ENCODE results near the gene LRRC25. TPM values are rescaled to one million over a fixed set of nuclear protein-coding genes. Genes with fewer than 3 reads are reported as not detected.
A peak's percentile ranks its signal among the peaks of the same experiment; 100 is the strongest.

Gene LRRC25
- total and polyA plus RNA-seq, 7 donors, result 0.65 to 5.2 (median 2.3) TPM

DNA sequence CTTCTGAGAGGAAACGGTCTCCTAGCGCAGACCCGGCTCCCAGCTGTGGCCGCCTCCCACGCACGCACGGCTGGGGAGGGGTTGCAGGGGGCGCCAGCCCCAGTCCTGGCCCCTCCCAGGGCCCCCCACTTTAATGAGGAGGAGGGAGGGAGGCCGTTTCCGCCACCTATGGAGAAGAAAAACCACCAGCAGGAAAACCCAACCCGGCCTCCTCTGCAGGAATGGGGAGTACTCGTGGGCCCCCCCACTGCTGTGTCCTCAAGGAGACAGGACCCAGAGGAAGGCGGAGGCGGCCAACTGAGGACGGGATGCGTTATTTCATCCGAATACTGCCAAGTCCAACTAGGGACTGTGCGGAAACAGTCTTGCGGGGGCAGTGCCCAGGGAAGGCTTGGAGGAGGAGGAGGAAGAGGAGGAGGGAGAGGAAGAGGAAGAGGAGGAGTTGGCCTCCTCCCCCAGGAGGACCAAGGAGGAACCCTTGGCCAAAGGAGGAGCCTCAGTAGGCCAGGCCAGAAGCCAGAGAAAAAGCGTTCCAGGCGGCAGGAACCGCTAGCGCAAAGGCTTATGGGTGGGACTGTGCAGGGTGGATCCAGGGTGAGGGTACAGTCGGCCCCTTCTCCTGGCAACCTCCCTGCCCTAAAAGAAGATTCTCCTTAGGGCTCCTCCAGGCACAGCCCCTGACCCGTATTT lies 17.9 kb upstream of the LRRC25 start:
- DNase-seq (peak; percentile 78 to 86), ATAC-seq (peak; percentile 2 to 13 (median 6))
- intact Hi-C loops (cut with DNase I), result loop anchor here in 1 of 2 donors (10.0 kb wide), 2 partner anchors 161 to 191 kb away; partner anchors contain the start of gene PDE4C
- Histone ChIP-seq H3K36me3 (ENCODE audit: insufficient read depth in 1 of 2, low read depth in 1 of 2) (no peaks in the 10 kb centered on the region), H3K27me3 (ENCODE audit: insufficient read depth in 3 of 3, low read length in 2 of 3) (peaks cover 0 to 7% (median 0%) of the 10 kb centered on the region in 3 donors), H3K4me3 (peak overlapping the region; percentile 49), H3K4me1 (peaks cover 12% of the 10 kb centered on the region), H3K27ac (peak overlapping the region; percentile 86), H3K9me3 (no peaks in the 10 kb centered on the region)
- WGBS, 3 donors, result 31 to 41% (median 38%) methylated on average over 25 of the region's 25 CpGs
- TF ChIP-seq, protein P1, sequence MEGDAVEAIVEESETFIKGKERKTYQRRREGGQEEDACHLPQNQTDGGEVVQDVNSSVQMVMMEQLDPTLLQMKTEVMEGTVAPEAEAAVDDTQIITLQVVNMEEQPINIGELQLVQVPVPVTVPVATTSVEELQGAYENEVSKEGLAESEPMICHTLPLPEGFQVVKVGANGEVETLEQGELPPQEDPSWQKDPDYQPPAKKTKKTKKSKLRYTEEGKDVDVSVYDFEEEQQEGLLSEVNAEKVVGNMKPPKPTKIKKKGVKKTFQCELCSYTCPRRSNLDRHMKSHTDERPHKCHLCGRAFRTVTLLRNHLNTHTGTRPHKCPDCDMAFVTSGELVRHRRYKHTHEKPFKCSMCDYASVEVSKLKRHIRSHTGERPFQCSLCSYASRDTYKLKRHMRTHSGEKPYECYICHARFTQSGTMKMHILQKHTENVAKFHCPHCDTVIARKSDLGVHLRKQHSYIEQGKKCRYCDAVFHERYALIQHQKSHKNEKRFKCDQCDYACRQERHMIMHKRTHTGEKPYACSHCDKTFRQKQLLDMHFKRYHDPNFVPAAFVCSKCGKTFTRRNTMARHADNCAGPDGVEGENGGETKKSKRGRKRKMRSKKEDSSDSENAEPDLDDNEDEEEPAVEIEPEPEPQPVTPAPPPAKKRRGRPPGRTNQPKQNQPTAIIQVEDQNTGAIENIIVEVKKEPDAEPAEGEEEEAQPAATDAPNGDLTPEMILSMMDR (IDR thresholded peaks at IDR 0.05), result no peak

DNA sequence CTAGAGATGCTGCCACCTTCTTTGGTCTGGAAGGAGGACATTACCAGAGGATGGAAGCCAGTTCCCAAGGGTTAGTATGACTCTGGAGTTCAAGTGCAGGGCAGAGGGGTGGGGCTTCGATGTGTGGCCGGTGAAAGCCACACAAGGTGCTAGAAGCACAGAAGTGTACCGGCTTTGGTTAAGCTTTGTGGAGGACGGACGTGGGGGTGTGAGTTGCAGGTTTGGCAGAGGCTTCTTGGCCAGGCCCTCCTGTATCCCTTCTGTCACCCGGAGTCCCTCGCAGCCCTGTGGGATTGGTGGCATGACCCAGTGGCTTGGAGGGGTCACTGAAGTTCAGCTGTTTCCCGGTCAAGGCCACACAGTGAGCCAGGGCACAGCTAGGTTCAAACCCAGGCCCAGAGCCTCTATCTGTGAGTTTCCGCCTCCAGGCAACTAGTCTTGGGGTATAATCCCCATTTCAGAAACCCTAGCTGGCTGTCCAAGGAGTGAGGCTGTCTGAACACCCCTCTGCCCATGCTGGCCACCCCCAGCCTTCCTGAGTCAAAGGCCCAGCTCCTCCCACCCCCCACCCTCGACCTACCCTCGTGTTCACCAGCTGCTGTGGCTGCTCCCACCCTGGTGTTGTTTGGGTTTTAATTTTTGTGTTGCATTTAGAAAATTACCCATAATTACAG lies 17.2 kb upstream of the LRRC25 start:
- DNase-seq (peak in 1 of 2 donors; percentile 62), ATAC-seq (no peak)
- WGBS, 3 donors, result 28 to 48% (median 31%) methylated on average over 10 to 11 of the region's 11 CpGs
- TF ChIP-seq, protein P1 (IDR thresholded peaks at IDR 0.05), result no peak
- intact Hi-C loops (cut with DNase I), result loop anchor here (5.0 to 10.0 kb wide), 4 partner anchors 67 to 207 kb away; partner anchors contain the start of gene PDE4C (in 1 of the 2)
- H3K36me3 ChIP-seq (ENCODE audit: insufficient read depth in 1 of 2, low read depth in 1 of 2), result no peaks in the 10 kb centered on the region
- H3K9me3 ChIP-seq, result no peaks in the 10 kb centered on the region
- peaks cover 0 to 7% (median 0%) of the 10 kb centered on the region in 3 donors for H3K27me3 ChIP-seq (ENCODE audit: insufficient read depth in 3 of 3, low read length in 2 of 3)
- H3K27ac ChIP-seq, result peak overlapping the region; percentile 86
- peaks cover 11% of the 10 kb centered on the region for H3K4me1 ChIP-seq
- peak overlapping the region; percentile 49 for H3K4me3 ChIP-seq

DNA sequence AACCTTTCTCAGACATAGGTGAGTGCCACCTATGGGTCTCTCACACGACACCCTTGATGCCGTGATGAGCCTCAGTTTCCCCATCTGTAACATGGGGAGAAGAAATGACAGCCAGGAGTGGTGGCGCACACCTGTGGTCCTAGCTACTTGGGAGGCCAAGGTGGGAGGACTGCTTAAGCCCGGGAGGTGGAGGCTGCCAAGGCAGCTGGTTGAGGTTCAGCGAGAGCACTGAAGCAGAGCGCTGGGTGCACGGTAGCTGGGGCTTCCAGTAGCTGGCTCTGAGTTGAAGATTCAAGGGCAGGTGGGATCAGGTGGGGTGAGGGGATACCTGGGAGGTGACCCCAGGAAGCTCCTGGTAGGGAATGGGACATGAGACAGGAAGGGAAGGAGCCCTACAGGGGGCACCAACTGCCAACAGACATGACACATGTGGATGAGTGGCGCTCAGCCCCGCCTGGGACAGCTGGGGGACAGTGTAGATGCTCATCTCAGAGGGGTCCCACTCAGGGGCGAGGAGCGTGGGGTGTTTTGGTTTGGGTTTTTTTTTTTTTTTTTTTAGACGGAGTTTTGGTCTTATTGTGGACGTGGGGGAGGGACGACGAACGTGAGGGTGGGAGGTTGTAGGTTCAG lies 15.3 kb upstream of the LRRC25 start:
- Histone ChIP-seq H3K4me1 (peaks cover 4% of the 10 kb centered on the region), H3K36me3 (ENCODE audit: insufficient read depth in 1 of 2, low read depth in 1 of 2) (no peaks in the 10 kb centered on the region), H3K4me3 (no peak overlapping the region), H3K27me3 (ENCODE audit: insufficient read depth in 3 of 3, low read length in 2 of 3) (peaks cover 0 to 7% (median 0%) of the 10 kb centered on the region in 3 donors), H3K27ac (no peak overlapping the region), H3K9me3 (no peaks in the 10 kb centered on the region)
- 64 to 75% (median 70%) methylated on average over 16 of the region's 16 CpGs for WGBS, 3 donors
- TF ChIP-seq, protein P1 (IDR thresholded peaks at IDR 0.05), result no peak
- intact Hi-C loops (cut with DNase I), result loop anchor here (5.0 to 10.0 kb wide), 4 partner anchors 65 to 205 kb away; partner anchors contain the start of gene PDE4C (in 1 of the 2)
- DNase-seq, result no peak
- no peak for ATAC-seq

DNA sequence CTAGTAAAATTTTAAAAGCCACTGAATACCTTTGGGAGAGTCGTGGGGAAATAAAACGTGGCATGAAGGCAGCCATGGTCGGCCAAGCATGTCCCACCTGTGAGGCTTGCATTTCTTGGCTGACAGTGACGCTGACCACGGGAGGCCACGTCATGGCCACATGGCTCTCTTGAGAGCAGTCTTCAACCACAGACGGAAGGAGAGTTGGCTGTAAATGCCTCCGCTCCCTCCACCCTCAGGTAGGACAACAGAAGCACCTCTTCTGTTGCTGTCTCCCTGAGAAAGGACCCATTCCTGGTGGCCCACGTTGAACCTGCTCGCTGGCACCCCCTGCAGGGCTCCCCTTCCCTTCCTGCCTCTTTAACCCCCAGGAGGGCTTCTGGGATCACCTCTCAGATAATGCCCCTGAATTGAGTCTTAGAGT lies 10.6 kb upstream of the LRRC25 start:
- Histone ChIP-seq H3K9me3 (no peaks in the 10 kb centered on the region), H3K27ac (no peak overlapping the region), H3K4me1 (no peaks in the 10 kb centered on the region), H3K27me3 (ENCODE audit: insufficient read depth in 3 of 3, low read length in 2 of 3) (peaks cover 0 to 1% (median 0%) of the 10 kb centered on the region in 3 donors), H3K4me3 (no peak overlapping the region), H3K36me3 (ENCODE audit: insufficient read depth in 1 of 2, low read depth in 1 of 2) (no peaks in the 10 kb centered on the region)
- TF ChIP-seq, protein P1 (IDR thresholded peaks at IDR 0.05), result peak; percentile 28
- intact Hi-C loops (cut with DNase I), result no loop called here
- 29 to 46% (median 39%) methylated on average over 10 of the region's 10 CpGs for WGBS, 3 donors
- ATAC-seq (peak in 3 of 4 donors; percentile 31 to 42 (median 35)), DNase-seq (peak in 1 of 2 donors; percentile 66)

Data from psoas muscle (tissue), 8 donors.